ENCODE data around the gene POLR1G. TPM values are rescaled to one million over a fixed set of nuclear protein-coding genes. Genes with fewer than 3 reads are reported as not detected.

Gene POLR1G
- total and polyA plus RNA-seq, 9 of the 15 experiments (the other 6 are each of a cell fraction or from before 2014, with no cell fraction given): 3.0 to 50.1 (median 27.4) TPM

- TF ChIP-seq ZNF398 (CRISPR knock-in tag; IDR thresholded peaks at IDR 0.05): no peak
- no peak for TF ChIP-seq ID3 (CRISPR knock-in tag; IDR thresholded peaks at IDR 0.05)
- 0 out of 2 replicates have a peak, but pooled peaks have one; percentile 51 for TF ChIP-seq ID3 (tag; IDR thresholded peaks at IDR 0.05)
- peak; percentile 93 for TF ChIP-seq ZBTB7A (IDR thresholded peaks at IDR 0.05; ENCODE audit: borderline replicate concordance, control insufficient read depth, low read depth, low read length)
- TF ChIP-seq HEY1 (CRISPR knock-in tag; IDR thresholded peaks at IDR 0.05; ENCODE audit: borderline replicate concordance): no peak
- no peak for TF ChIP-seq PTTG1 (tag; IDR thresholded peaks at IDR 0.05; ENCODE audit: low read depth)
- TF ChIP-seq NR4A1 (CRISPR knock-in tag; IDR thresholded peaks at IDR 0.05): no peak
- no peak for TF ChIP-seq NR4A1 (tag; IDR thresholded peaks at IDR 0.05)
- TF ChIP-seq SRSF7 (optimal IDR thresholded peaks at IDR 0.05; ENCODE audit: low read depth, low read length): no peak
- TF ChIP-seq NR2C1 (IDR thresholded peaks at IDR 0.05): no peak
- TF ChIP-seq NR2C1 (tag; IDR thresholded peaks at IDR 0.05): no peak
- no peak for TF ChIP-seq MIER1 (IDR thresholded peaks at IDR 0.05; ENCODE audit: low read depth)
- TF ChIP-seq FOXA1 (IDR thresholded peaks at IDR 0.05; ENCODE audit: borderline replicate concordance): no peak
- no peak for TF ChIP-seq NR0B1 (IDR thresholded peaks at IDR 0.05; ENCODE audit: partially characterized antibody)
- TF ChIP-seq LARP7 (IDR thresholded peaks at IDR 0.05): no peak
- TF ChIP-seq CHAMP1 (IDR thresholded peaks at IDR 0.05): no peak
- peak; percentile 56 for TF ChIP-seq JUND (IDR thresholded peaks at IDR 0.05; ENCODE audit: borderline replicate concordance, low read depth, low read length)
- no peak for TF ChIP-seq JUND (tag; IDR thresholded peaks at IDR 0.05; ENCODE audit: borderline replicate concordance, low read depth, low read length)
- TF ChIP-seq MAZ (CRISPR knock-in tag; conservative IDR thresholded peaks at IDR 0.05 in 1 of 2, IDR thresholded peaks at IDR 0.05 in 1 of 2): no peak
- TF ChIP-seq ZBTB33 (CRISPR knock-in tag; IDR thresholded peaks at IDR 0.05): no peak
These were observed 35.8 kb upstream of the POLR1G start, which contains the start of gene ERCC2 (continued) for GRCh38 chr19:45370410-45371204.

Data from K562 (cell line).